ENCODE measurements around the gene TMEM240. TPM values are rescaled to one million over a fixed set of nuclear protein-coding genes. Genes with fewer than 3 reads are reported as not detected.
A peak's percentile ranks its signal among the peaks of the same experiment; 100 is the strongest.
"Not testable (repeated sequence)": the region's sequence is repeated elsewhere in the genome, so short reads cannot be mapped to it uniquely, and the experiment has no call there.

The TMEM240 gene
- total RNA-seq, 1 donor = 2.2 TPM

GRCh38 chr1:1558591-1558990 is 18.2 kb upstream of the TMEM240 start:
- no peak overlapping the region for H3K4me3 ChIP-seq (ENCODE audit: low read depth, low read length)
- no peak for TF ChIP-seq CTCF (IDR thresholded peaks at IDR 0.05; ENCODE audit: insufficient read depth, low read depth, low read length)
- DNase-seq (ENCODE audit: low read depth) = no peak

GRCh38 chr1:1557688-1558087 is 17.3 kb upstream of the TMEM240 start:
- not testable (repeated sequence) for DNase-seq (ENCODE audit: low read depth); H3K4me3 ChIP-seq (ENCODE audit: low read depth, low read length)

- not testable (repeated sequence) for DNase-seq (ENCODE audit: low read depth)
These were observed 16.5 kb upstream of the TMEM240 start for GRCh38 chr1:1556961-1557360.

GRCh38 chr1:1556505-1556904 is 16.1 kb upstream of the TMEM240 start:
- no peak for TF ChIP-seq CTCF (IDR thresholded peaks at IDR 0.05; ENCODE audit: insufficient read depth, low read depth, low read length)
- no peak for DNase-seq (ENCODE audit: low read depth)

More at GRCh38 chr1:1556961-1557360, 16.5 kb upstream of the TMEM240 start:
- H3K4me3 ChIP-seq (ENCODE audit: low read depth, low read length) = not testable (repeated sequence)

GRCh38 chr1:1554926-1555915 is 14.8 kb upstream of the TMEM240 start:
- H3K4me3 ChIP-seq (ENCODE audit: low read depth, low read length) = no peak overlapping the region
- peak; percentile 74 for DNase-seq (ENCODE audit: low read depth)
- TF ChIP-seq CTCF (IDR thresholded peaks at IDR 0.05; ENCODE audit: insufficient read depth, low read depth, low read length) = no peak

More at GRCh38 chr1:1556505-1556904, 16.1 kb upstream of the TMEM240 start:
- no peak overlapping the region for H3K4me3 ChIP-seq (ENCODE audit: low read depth, low read length)

- no peak overlapping the region for H3K4me3 ChIP-seq (ENCODE audit: low read depth, low read length)
- no peak for DNase-seq (ENCODE audit: low read depth)
- TF ChIP-seq CTCF (IDR thresholded peaks at IDR 0.05; ENCODE audit: insufficient read depth, low read depth, low read length) = no peak
These were observed 14.1 kb upstream of the TMEM240 start for GRCh38 chr1:1554550-1554925.

DNA sequence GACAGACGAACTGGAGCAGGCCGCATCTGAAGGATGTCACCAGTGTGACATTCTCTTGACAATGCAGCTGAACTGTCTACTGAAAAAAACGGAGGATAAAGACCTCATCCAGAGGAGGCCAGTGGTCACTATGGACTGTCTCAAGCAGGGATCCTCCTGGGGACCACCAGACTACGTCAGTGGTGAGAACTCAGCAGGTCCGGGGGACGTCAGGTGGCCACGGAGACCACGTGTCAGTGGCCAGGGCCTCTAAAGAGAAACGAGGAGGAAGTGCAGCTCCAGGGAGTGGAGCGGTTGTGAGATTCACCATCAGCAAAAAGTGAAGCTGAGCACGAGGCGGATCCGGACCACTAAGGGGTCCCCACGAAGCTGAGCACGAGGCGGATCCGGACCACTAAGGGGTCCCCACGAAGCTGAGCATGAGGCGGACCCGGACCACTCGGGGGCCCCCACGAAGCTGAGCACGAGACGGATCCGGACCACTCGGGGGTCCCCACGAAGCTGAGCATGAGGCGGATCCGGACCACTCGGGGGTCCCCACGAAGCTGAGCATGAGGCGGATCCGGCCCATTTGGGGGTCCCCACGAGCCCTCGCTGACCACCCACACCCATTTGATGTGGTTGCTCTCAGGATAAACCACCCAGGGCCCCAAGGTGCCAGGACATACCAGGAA is 13.5 kb upstream of the TMEM240 start:
- DNase-seq (ENCODE audit: low read depth) = no peak
- no peak overlapping the region for H3K4me3 ChIP-seq (ENCODE audit: low read depth, low read length)
- no peak for TF ChIP-seq CTCF (IDR thresholded peaks at IDR 0.05; ENCODE audit: insufficient read depth, low read depth, low read length)

All from fibroblast of villous mesenchyme (primary cell).